ENCODE measurements around the gene CNTNAP4.

CNTNAP4 gene

DNA sequence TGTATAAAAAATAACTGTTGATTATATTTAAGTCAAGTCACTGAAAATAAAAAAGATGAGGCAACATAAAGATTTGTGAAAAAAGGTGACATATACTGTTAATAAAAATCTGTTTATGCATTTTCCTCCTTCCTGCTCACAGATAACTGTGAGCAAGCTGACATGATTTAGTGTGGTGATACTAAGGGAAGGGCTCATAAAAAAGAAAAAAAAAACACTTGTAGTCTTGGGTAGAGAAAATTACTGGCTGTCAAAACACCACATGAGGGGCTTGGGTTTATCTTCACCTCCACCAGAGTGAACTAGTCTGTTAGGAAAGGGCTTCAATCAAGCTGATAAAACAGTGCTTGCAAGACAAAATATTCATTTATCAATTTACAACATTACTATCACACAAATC lies 247.6 kb downstream of the CNTNAP4 start:
- TF ChIP-seq, protein P1, sequence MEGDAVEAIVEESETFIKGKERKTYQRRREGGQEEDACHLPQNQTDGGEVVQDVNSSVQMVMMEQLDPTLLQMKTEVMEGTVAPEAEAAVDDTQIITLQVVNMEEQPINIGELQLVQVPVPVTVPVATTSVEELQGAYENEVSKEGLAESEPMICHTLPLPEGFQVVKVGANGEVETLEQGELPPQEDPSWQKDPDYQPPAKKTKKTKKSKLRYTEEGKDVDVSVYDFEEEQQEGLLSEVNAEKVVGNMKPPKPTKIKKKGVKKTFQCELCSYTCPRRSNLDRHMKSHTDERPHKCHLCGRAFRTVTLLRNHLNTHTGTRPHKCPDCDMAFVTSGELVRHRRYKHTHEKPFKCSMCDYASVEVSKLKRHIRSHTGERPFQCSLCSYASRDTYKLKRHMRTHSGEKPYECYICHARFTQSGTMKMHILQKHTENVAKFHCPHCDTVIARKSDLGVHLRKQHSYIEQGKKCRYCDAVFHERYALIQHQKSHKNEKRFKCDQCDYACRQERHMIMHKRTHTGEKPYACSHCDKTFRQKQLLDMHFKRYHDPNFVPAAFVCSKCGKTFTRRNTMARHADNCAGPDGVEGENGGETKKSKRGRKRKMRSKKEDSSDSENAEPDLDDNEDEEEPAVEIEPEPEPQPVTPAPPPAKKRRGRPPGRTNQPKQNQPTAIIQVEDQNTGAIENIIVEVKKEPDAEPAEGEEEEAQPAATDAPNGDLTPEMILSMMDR (IDR thresholded peaks at IDR 0.05; ENCODE audit: low read depth, low read length), result no peak
- no peak for DNase-seq (ENCODE audit: extremely low read depth, low read depth)

DNA sequence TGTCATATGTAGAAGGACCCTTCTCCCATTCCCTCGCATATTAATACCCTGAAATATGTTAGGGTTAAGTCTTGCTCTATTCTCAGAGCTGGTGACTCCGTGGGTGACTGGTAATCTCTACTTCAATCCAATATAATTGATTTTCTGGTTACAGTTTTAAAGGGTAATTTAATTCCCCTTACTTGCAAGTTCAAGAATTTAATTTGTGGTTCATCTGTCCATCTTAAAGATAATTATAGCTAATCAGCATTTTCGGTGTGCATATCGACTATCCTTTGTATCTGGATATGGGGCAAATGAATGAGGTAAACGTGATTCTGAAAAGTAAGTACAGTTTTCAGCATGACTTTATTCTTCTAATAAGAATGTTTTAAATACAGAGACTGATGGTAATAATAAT lies 250.0 kb downstream of the CNTNAP4 start:
- TF ChIP-seq, protein P1 (IDR thresholded peaks at IDR 0.05; ENCODE audit: low read depth, low read length), result no peak

DNA sequence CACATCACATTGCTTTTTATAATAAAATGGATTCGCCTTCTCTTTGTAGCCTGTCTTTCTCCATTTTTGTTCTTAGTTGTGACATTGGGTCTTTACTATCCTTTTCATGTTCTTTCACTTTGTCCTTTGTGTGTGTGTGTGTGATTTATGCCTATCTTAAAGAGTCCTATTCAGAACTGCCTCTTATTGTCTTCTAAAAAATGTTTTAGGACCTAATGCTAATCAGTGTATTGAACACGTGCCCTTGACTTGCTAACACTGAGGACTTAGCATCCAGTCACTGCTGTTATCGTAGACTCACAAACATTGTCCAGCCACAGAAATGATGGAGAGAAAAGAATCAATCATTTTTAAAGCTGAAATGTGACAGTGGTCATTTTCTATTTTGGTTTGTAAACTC lies 251.9 kb downstream of the CNTNAP4 start:
- TF ChIP-seq, protein P1 (IDR thresholded peaks at IDR 0.05; ENCODE audit: low read depth, low read length), result no peak
- no peak for DNase-seq (ENCODE audit: extremely low read depth, low read depth)

More for the DNA sequence above, 250.0 kb downstream of the CNTNAP4 start:
- no peak for DNase-seq (ENCODE audit: extremely low read depth, low read depth)

DNA sequence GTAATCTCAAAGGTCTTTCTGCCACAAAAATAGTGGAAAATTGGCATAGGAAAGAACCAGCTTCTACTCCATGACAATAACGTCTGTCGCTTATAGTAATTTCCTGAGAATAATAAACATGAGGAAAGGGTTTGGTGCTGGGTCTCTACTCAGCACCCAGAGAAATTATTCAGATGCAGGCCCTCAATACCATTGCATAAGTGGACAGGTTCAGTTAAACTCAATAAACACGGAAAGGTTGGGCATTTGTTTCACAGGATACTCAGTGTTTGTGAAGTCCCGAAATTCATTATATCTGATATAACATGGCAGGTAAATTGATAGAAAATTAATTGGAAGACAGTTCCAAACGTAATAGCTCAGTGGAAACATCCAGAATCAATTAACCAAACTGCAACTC lies 254.0 kb downstream of the CNTNAP4 start:
- no peak for DNase-seq (ENCODE audit: extremely low read depth, low read depth)
- TF ChIP-seq, protein P1 (IDR thresholded peaks at IDR 0.05; ENCODE audit: low read depth, low read length), result no peak

DNA sequence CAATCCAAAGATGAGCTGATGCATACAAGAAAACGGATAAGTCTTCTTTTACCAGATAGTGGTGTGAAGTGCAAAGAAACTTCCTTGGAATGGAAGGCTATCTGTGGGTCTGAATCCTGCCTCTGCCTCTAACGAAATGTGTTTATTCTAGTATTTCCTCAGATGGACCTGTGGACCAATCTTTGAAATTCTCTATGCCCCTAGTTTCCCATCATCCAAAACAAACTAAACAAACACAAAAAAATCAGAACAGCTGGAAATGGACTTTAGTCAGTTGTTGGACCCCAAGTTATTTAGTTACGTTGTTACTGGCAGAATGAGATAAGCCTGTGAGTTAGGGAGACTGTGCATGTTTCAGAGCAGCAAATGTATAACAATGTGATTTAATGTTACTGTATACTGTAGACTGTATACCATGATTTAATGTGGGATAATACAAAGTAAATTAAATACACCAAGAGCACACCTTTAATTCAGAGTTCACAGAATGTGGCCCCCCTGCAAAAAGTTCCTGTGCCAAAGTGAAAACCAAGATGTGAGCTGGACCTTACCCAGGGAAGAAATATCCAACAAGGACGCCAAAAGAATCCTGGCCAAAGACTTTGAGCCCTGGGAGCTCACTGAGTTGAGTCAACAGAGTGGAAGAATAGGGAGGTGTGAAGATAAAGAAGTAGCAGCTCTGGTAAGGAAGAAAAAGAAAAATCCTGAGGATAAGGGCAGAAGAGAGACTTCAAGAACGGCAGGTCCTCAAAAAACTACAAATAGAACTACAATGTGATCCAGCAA lies 255.2 kb downstream of the CNTNAP4 start:
- no peak for DNase-seq (ENCODE audit: extremely low read depth, low read depth)
- TF ChIP-seq, protein P1 (IDR thresholded peaks at IDR 0.05; ENCODE audit: low read depth, low read length), result no peak

DNA sequence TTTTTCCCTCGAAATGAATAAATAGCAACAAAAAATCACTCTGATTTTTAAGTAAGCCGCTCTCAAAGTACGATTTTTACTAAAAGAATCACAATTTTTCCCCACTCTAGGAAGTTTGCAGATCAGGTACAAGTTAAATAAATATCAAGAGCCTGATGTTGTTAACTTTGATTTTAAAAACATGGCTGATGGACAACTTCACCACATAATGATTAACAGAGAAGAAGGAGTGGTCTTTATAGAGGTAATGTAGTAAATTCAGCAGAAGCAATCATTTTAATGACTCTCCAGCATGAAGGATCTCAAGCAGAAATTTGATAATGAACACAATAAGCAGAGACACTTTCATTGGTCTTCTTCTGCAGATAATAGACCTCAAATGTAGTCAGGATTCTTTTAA lies 262.4 kb downstream of the CNTNAP4 start:
- TF ChIP-seq, protein P1 (IDR thresholded peaks at IDR 0.05; ENCODE audit: low read depth, low read length), result no peak
- DNase-seq (ENCODE audit: extremely low read depth, low read depth), result no peak

DNA sequence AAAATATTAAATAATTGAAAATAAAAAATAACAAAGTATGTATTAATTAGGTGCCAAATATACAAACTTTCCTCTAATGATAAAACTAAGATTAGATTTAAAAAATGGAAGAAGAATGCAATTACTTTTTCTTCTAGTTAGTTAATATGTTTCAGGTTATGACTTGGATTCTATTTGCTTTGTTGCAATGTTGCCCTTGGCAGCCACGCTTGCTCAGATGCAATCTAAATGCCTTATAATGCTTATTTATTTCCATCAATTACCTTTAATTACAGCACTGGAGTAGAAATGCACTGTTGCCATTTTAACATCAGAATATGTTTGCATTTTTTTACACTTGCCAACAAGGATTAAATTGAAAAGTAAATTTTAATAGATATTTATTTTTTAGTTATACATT lies 263.9 kb downstream of the CNTNAP4 start:
- TF ChIP-seq, protein P1 (IDR thresholded peaks at IDR 0.05; ENCODE audit: low read depth, low read length), result no peak
- DNase-seq (ENCODE audit: extremely low read depth, low read depth), result no peak
